Lung (tissue), 12 donors: ENCODE measurements around the gene MTIF2. TPM values are rescaled to one million over a fixed set of nuclear protein-coding genes. Genes with fewer than 3 reads are reported as not detected.

Source experiments
- ATAC-seq: fragments of 200-7000 bp; cut with Tn5 transposase; one replicate; pipeline ENCODE4 v1.9.1; 2020; ENCODE audit warnings: moderate number of reproducible peaks; ENCODE audit not compliant: insufficient read depth, low FRiP score
- DNase-seq, 3 donors: peaks; one replicate each; pipeline ENCODE4 v3.0.0-alpha.2; 2013 to 2017
- H3K27ac ChIP-seq, 2 donors: one replicate each; pipeline ENCODE4 v1.5.1; 2013; ENCODE audit warnings: mild to moderate bottlenecking in 2 of 2, moderate library complexity in 2 of 2, control low read depth in 1 of 2, inconsistent platforms in 1 of 2, low read depth in 1 of 2, low read length in 1 of 2
- H3K27me3 ChIP-seq, 3 donors: one replicate each; pipeline ENCODE4 v1.5.1; 2013; ENCODE audit warnings: low read length in 2 of 3; ENCODE audit not compliant: control insufficient read depth in 3 of 3, insufficient read depth in 3 of 3
- H3K36me3 ChIP-seq, 4 donors: one replicate each; pipeline ENCODE4 v1.5.1; 2013; ENCODE audit warnings: low read length in 4 of 4, mild to moderate bottlenecking in 1 of 4, moderate library complexity in 1 of 4; ENCODE audit not compliant: control insufficient read depth in 4 of 4, insufficient read depth in 4 of 4
- H3K4me1 ChIP-seq, 5 donors: one replicate each; pipeline ENCODE4 v1.5.1; 2013; ENCODE audit warnings: low read length in 5 of 5, mild to moderate bottlenecking in 2 of 5, moderate library complexity in 1 of 5; ENCODE audit not compliant: control insufficient read depth in 5 of 5, insufficient read depth in 5 of 5
- H3K4me3 ChIP-seq: one replicate; pipeline ENCODE4 v1.5.1; 2013; ENCODE audit warnings: mild to moderate bottlenecking, control low read depth, moderate library complexity
- H3K9ac ChIP-seq, 2 donors: one replicate each; pipeline ENCODE4 v1.5.1; 2013; ENCODE audit warnings: low read length in 2 of 2, control low read depth in 1 of 2; ENCODE audit not compliant: insufficient read depth in 1 of 2
- H3K9me3 ChIP-seq, 4 donors: one replicate each; pipeline ENCODE4 v1.5.1; 2013; ENCODE audit warnings: low read length in 3 of 4, mild to moderate bottlenecking in 1 of 4, moderate library complexity in 1 of 4; ENCODE audit not compliant: control insufficient read depth in 4 of 4, insufficient read depth in 3 of 4
- CTCF ChIP-seq: IDR thresholded peaks from 2 replicates; pipeline ENCODE4 v1.5.1; 2012; ENCODE audit warnings: mild to moderate bottlenecking; ENCODE audit errors: control extremely low read depth, extremely low read depth
- WGBS, 2 donors: extraction: QIAGEN DNeasy Blood & Tissue Kit; methylation state at CpG; one replicate each; pipeline ENCODE4 v1.1.7; 2013; 5-methylcytosine and 5-hydroxymethylcytosine counted together
- polyA plus RNA-seq, 2 donors: library from polyadenylated mRNA; stranded (reverse); fragments of 200-250 nt; gene quantifications; one replicate each; pipeline ENCODE4 v1.2.1, GENCODE V29; 2013
- total RNA-seq, 2 donors: library from RNA; depleted of rRNA in 1 of 2; stranded (reverse); fragments of >200 nt in 1 of 2; gene quantifications; one replicate each; pipeline ENCODE4 v1.2.1, GENCODE V29; 2014 to 2021
- donor health status: control.
- donor health status: control.
- donor health status: Bipolar disorder and iron deficiency.
- donor health status: healthy.
- donor health status: DM: yes; HTN: yes; CAD: no.

MTIF2 gene
- total and polyA plus RNA-seq, 4 donors, result 16.4 to 26.3 (median 21.2) TPM

- peaks cover 0 to 1% (median 0%) of the 10 kb centered on the region in 4 donors for H3K36me3 ChIP-seq
- ATAC-seq (no peak), DNase-seq (no peak)
- TF ChIP-seq CTCF, result no peak
- H3K4me3 ChIP-seq, result no peak overlapping the region
- H3K27me3 ChIP-seq, result no peaks in the 10 kb centered on the region
- no peaks in the 10 kb centered on the region for H3K9me3 ChIP-seq
- no peak overlapping the region for H3K9ac ChIP-seq
- H3K4me1 ChIP-seq, result no peaks in the 10 kb centered on the region
- no peak overlapping the region for H3K27ac ChIP-seq
Measured at GRCh38 chr2:55213822-55214221, 55.2 kb downstream of the MTIF2 start.

GRCh38 chr2:55204950-55205349 is 64.1 kb downstream of the MTIF2 start:
- Histone ChIP-seq H3K27me3 (no peaks in the 10 kb centered on the region), H3K36me3 (peaks cover 0 to 9% (median 3%) of the 10 kb centered on the region in 4 donors), H3K4me1 (no peaks in the 10 kb centered on the region), H3K4me3 (no peak overlapping the region), H3K9ac (no peak overlapping the region), H3K27ac (no peak overlapping the region), H3K9me3 (no peaks in the 10 kb centered on the region)
- TF ChIP-seq CTCF, result no peak
- ATAC-seq (no peak), DNase-seq (no peak)
- WGBS, 2 donors, result 95 to 100% methylated on average over 2 of the region's 2 CpGs

- H3K4me1 ChIP-seq, result no peaks in the 10 kb centered on the region
- WGBS, 2 donors, result 97 to 100% methylated on average over 3 of the region's 3 CpGs
Measured at GRCh38 chr2:55204536-55204935, 64.5 kb downstream of the MTIF2 start.

More at GRCh38 chr2:55204536-55204935, 64.5 kb downstream of the MTIF2 start:
- no peak overlapping the region for H3K4me3 ChIP-seq
- H3K9ac ChIP-seq, result no peak overlapping the region
- TF ChIP-seq CTCF, result no peak
- H3K9me3 ChIP-seq, result no peaks in the 10 kb centered on the region
- peaks cover 0 to 12% (median 4%) of the 10 kb centered on the region in 4 donors for H3K36me3 ChIP-seq
- H3K27me3 ChIP-seq, result no peaks in the 10 kb centered on the region
- DNase-seq (no peak), ATAC-seq (no peak)
- H3K27ac ChIP-seq, result no peak overlapping the region
